Neural progenitor cell (in vitro differentiated cells): ENCODE data around the gene ITPK1. TPM values are rescaled to one million over a fixed set of nuclear protein-coding genes. Genes with fewer than 3 reads are reported as not detected.

Source experiments
- DNase-seq: peaks from one replicate; pipeline ENCODE4 v3.0.0-alpha.2; 2016; ENCODE audit warnings: low spot score
- H2AFZ ChIP-seq: fragments of 200-600 bp; sonication (generic); replicated peaks from 2 replicates; pipeline ENCODE4 v1.6.1; 2016; ENCODE audit warnings: antibody characterized with exemption
- H3F3A ChIP-seq: fragments of 200-600 bp; sonication (generic); 2 replicates; pipeline ENCODE4 v1.6.1; 2016; ENCODE audit warnings: antibody characterized with exemption, low read depth
- H3K27ac ChIP-seq: fragments of 200-600 bp; sonication (generic); 2 replicates; pipeline ENCODE4 v1.5.1; 2016; ENCODE audit warnings: mild to moderate bottlenecking
- H3K27me3 ChIP-seq: fragments of 200-600 bp; sonication (generic); 2 replicates; pipeline ENCODE4 v1.6.1; 2016; ENCODE audit warnings: mild to moderate bottlenecking, moderate library complexity
- H3K36me3 ChIP-seq: fragments of 200-600 bp; sonication (generic); 2 replicates; pipeline ENCODE4 v1.5.1; 2016
- H3K4me1 ChIP-seq: fragments of 200-600 bp; sonication (generic); 2 replicates; pipeline ENCODE4 v1.6.1; 2016; ENCODE audit warnings: mixed run types
- H3K4me2 ChIP-seq: fragments of 200-600 bp; sonication (generic); 2 replicates; pipeline ENCODE4 v1.6.1; 2016
- H3K4me3 ChIP-seq: fragments of 200-600 bp; sonication (generic); 2 replicates; pipeline ENCODE4 v1.5.1; 2016
- H3K79me2 ChIP-seq: fragments of 200-600 bp; sonication (generic); 2 replicates; pipeline ENCODE4 v1.6.1; 2016; ENCODE audit warnings: low read depth
- H3K9ac ChIP-seq: fragments of 200-600 bp; sonication (generic); 2 replicates; pipeline ENCODE4 v1.6.1; 2016
- H3K9me3 ChIP-seq: fragments of 200-600 bp; sonication (generic); 2 replicates; pipeline ENCODE4 v1.5.1; 2016; ENCODE audit warnings: low read depth
- H4K20me1 ChIP-seq: fragments of 200-600 bp; sonication (generic); 2 replicates; pipeline ENCODE4 v1.6.1; 2016; ENCODE audit warnings: low read depth
- H3K27ac Mint-ChIP-seq: 3 replicates; pipeline ENCODE4 v1.8.0; 2021; ENCODE audit warnings: mixed read lengths
- H3K27me3 Mint-ChIP-seq: 2 replicates; pipeline ENCODE4 v1.8.0; 2022; ENCODE audit warnings: low read depth, mild to moderate bottlenecking, inconsistent platforms, moderate library complexity, mixed read lengths; ENCODE audit not compliant: insufficient read depth
- H3K36me3 Mint-ChIP-seq: 3 replicates; pipeline ENCODE4 v1.8.0; 2021; ENCODE audit warnings: mixed read lengths
- H3K4me1 Mint-ChIP-seq: 3 replicates; pipeline ENCODE4 v1.8.0; 2021; ENCODE audit warnings: mixed read lengths
- H3K4me3 Mint-ChIP-seq: 3 replicates; pipeline ENCODE4 v1.8.0; 2021; ENCODE audit warnings: mild to moderate bottlenecking, moderate library complexity, mixed read lengths
- H3K9me3 Mint-ChIP-seq: 3 replicates; pipeline ENCODE4 v1.8.0; 2020; ENCODE audit warnings: mixed read lengths
- EZH2 ChIP-seq: fragments of 200-600 bp; sonication (generic); IDR thresholded peaks from 2 replicates; pipeline ENCODE4 v1.6.1; 2017; ENCODE audit warnings: antibody characterized with exemption, mild to moderate bottlenecking, moderate library complexity
- EZH2phosphoT487 ChIP-seq: fragments of 200-600 bp; sonication (generic); IDR thresholded peaks from 2 replicates; pipeline ENCODE4 v1.6.1; 2017; ENCODE audit warnings: antibody characterized with exemption
- total RNA-seq: library from RNA; depleted of rRNA; stranded (reverse); fragments of >200 nt; gene quantifications from 2 replicates; pipeline ENCODE4 v1.2.3, GENCODE V29; 2015; ENCODE audit warnings: low replicate concordance
- TF ChIP-seq, protein P1 (sequence below): fragments of 200-600 bp; sonication (generic); IDR thresholded peaks from 2 replicates; pipeline ENCODE4 v1.5.1; 2017; ENCODE audit warnings: antibody characterized with exemption, mild to moderate bottlenecking

The ITPK1 gene
- total RNA-seq, 1 donor from 2014 or later: 25.8 TPM

DNA sequence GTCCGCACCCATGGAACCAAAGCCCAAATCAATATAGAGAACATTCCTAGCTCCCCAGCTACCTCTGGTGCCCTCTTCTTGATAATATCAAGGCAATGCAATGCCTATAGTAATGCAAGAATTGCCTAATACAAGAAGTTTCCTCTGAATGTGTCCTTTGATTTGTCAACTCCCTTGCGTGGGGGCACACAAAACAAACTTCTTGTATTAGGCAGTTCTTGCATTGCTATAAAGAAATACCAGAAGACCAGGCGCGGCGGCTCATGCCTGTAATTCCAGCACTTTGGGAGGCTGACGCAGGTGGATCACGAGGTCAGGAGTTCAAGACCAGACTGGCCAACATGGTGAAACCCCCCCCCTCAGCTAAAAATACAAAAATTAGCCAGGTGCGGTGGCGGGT is 10.4 kb upstream of the ITPK1 start:
- no peaks in the 10 kb centered on the region for H3K27me3 ChIP-seq
- no peaks in the 10 kb centered on the region for H3F3A ChIP-seq
- no peak overlapping the region for H3K27ac Mint-ChIP-seq
- H3K9ac ChIP-seq: no peak overlapping the region
- no peaks in the 10 kb centered on the region for H4K20me1 ChIP-seq
- no peak for DNase-seq
- no peak overlapping the region for H3K4me3 ChIP-seq
- H3K27ac ChIP-seq: no peak overlapping the region
- H3K36me3 ChIP-seq: no peaks in the 10 kb centered on the region
- H3K9me3 Mint-ChIP-seq: no peaks in the 10 kb centered on the region
- H3K36me3 Mint-ChIP-seq: no peaks in the 10 kb centered on the region
- no peaks in the 10 kb centered on the region for H3K79me2 ChIP-seq
- peaks cover 13% of the 10 kb centered on the region for H3K27me3 Mint-ChIP-seq
- TF ChIP-seq, protein P1, sequence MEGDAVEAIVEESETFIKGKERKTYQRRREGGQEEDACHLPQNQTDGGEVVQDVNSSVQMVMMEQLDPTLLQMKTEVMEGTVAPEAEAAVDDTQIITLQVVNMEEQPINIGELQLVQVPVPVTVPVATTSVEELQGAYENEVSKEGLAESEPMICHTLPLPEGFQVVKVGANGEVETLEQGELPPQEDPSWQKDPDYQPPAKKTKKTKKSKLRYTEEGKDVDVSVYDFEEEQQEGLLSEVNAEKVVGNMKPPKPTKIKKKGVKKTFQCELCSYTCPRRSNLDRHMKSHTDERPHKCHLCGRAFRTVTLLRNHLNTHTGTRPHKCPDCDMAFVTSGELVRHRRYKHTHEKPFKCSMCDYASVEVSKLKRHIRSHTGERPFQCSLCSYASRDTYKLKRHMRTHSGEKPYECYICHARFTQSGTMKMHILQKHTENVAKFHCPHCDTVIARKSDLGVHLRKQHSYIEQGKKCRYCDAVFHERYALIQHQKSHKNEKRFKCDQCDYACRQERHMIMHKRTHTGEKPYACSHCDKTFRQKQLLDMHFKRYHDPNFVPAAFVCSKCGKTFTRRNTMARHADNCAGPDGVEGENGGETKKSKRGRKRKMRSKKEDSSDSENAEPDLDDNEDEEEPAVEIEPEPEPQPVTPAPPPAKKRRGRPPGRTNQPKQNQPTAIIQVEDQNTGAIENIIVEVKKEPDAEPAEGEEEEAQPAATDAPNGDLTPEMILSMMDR: no peak
- TF ChIP-seq EZH2phosphoT487 (no peak), EZH2 (no peak)
- no peak overlapping the region for H3K4me2 ChIP-seq
- no peak overlapping the region for H2AFZ ChIP-seq
- H3K9me3 ChIP-seq: no peaks in the 10 kb centered on the region
- no peaks in the 10 kb centered on the region for H3K4me1 Mint-ChIP-seq
- H3K4me1 ChIP-seq: no peaks in the 10 kb centered on the region
- H3K4me3 Mint-ChIP-seq: no peak overlapping the region

DNA sequence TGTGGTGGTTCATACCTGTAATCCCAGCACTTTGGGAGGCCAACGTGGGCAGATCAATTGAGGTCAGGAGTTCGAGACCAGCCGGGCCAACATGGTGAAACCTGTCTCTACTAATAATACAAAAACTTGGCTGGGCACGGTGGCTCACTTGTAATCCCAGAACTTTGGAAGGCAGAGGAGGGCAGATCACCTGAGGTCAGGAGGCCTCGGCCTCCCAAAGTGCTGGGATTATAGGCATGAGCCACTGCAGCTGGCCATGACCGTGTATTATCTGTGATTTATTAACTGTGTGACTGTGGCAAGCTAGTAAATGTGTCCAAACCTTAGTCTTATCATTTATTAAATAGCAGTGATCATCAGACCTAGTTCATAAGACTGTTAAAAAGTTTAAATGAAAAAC is 7.1 kb upstream of the ITPK1 start:
- DNase-seq: no peak
- no peaks in the 10 kb centered on the region for H3K36me3 ChIP-seq
- H3K9me3 ChIP-seq: no peaks in the 10 kb centered on the region
- no peaks in the 10 kb centered on the region for H3K4me1 ChIP-seq
- Mint-ChIP-seq H3K27ac (no peak overlapping the region), H3K27me3 (peaks cover 10% of the 10 kb centered on the region), H3K36me3 (no peaks in the 10 kb centered on the region), H3K4me3 (no peak overlapping the region), H3K9me3 (no peaks in the 10 kb centered on the region), H3K4me1 (no peaks in the 10 kb centered on the region)
- H3F3A ChIP-seq: no peaks in the 10 kb centered on the region
- no peaks in the 10 kb centered on the region for H3K27me3 ChIP-seq
- no peaks in the 10 kb centered on the region for H3K79me2 ChIP-seq
- no peak overlapping the region for H3K27ac ChIP-seq
- TF ChIP-seq EZH2 (no peak), EZH2phosphoT487 (no peak)
- TF ChIP-seq, protein P1: no peak
- H2AFZ ChIP-seq: no peak overlapping the region
- no peaks in the 10 kb centered on the region for H4K20me1 ChIP-seq
- H3K4me2 ChIP-seq: no peak overlapping the region
- no peak overlapping the region for H3K4me3 ChIP-seq
- no peak overlapping the region for H3K9ac ChIP-seq

DNA sequence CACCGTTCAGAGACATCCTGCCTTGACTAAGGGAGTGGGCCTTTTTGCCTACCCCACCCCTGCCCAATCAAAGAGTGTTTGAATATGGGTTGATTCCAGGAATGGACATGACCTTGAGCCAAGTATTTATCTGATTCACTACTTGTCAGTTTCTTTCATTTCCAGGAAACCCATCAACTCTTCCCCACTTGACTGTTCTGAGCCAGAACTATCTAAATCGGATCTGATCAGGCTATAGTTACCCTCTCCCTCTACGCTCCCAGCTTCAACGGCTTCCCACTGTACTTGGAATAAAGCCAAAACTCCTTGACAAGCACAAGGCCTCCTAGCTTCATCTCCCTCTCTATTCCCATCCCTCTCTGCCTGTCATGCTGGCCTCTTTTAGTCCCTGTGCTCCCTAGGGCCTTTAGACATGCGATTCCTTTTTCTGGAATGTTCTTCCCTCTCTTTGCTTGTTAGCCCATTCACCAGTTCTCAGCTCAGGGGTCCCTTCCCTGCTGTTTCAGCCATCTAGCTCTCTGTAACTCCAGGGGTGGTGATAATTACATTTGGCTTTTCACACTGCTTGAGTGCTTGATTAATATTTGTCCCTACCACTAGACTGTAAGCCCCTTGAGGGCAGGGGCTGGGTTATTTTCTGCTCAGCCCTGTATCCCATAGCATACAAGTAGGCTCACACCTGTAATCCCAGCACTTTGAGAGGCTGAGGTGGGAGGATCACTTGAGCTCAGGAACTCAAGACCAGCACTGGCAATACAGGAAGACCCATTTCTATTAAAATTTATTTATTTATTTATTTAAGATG is 5.5 kb upstream of the ITPK1 start:
- TF ChIP-seq, protein P1: no peak
- TF ChIP-seq EZH2phosphoT487: no peak
- no peak for TF ChIP-seq EZH2
- no peak for DNase-seq
- Mint-ChIP-seq H3K27me3 (peaks cover 7% of the 10 kb centered on the region), H3K9me3 (no peaks in the 10 kb centered on the region), H3K27ac (no peak overlapping the region), H3K4me1 (peaks cover 6% of the 10 kb centered on the region), H3K4me3 (no peak overlapping the region), H3K36me3 (no peaks in the 10 kb centered on the region)
- Histone ChIP-seq H3K4me2 (no peak overlapping the region), H3K36me3 (no peaks in the 10 kb centered on the region), H3K9me3 (no peaks in the 10 kb centered on the region), H3K4me3 (no peak overlapping the region), H2AFZ (no peak overlapping the region), H3K27me3 (no peaks in the 10 kb centered on the region), H3K27ac (no peak overlapping the region), H4K20me1 (no peaks in the 10 kb centered on the region), H3K9ac (no peak overlapping the region), H3K79me2 (no peaks in the 10 kb centered on the region), H3F3A (peaks cover 5% of the 10 kb centered on the region), H3K4me1 (peaks cover 3% of the 10 kb centered on the region)
